GM18520 (cell line): ENCODE results near the gene GFPT2.

ENCODE experiments used
- ATAC-seq: cut with Tn5 transposase; IDR thresholded peaks from one replicate; pipeline ENCODE4 v1.9.1; 2021; ENCODE audit not compliant: unreplicated experiment

GFPT2 gene

GRCh38 chr5:180378438-180379344, 25.6 kb upstream of the GFPT2 start:
- ATAC-seq = no peak

- no peak for ATAC-seq
Measured at GRCh38 chr5:180377556-180378197, 24.5 kb upstream of the GFPT2 start.

GRCh38 chr5:180376511-180376910, 23.4 kb upstream of the GFPT2 start:
- ATAC-seq = no peak

GRCh38 chr5:180375955-180376354, 22.8 kb upstream of the GFPT2 start:
- no peak for ATAC-seq

GRCh38 chr5:180375291-180375690, 22.2 kb upstream of the GFPT2 start:
- no peak for ATAC-seq

GRCh38 chr5:180373870-180374269, 20.7 kb upstream of the GFPT2 start:
- no peak for ATAC-seq

- ATAC-seq = no peak
Measured at GRCh38 chr5:180373454-180373853, 20.3 kb upstream of the GFPT2 start.

- no peak for ATAC-seq
Measured at GRCh38 chr5:180371949-180372348, 18.8 kb upstream of the GFPT2 start.

GRCh38 chr5:180370861-180371641, 17.9 kb upstream of the GFPT2 start:
- ATAC-seq = no peak

- ATAC-seq = no peak
Measured at GRCh38 chr5:180367991-180368390, 14.9 kb upstream of the GFPT2 start.

- ATAC-seq = no peak
Measured at GRCh38 chr5:180367300-180367699, 14.2 kb upstream of the GFPT2 start.

- no peak for ATAC-seq
Measured at GRCh38 chr5:180366326-180366725, 13.2 kb upstream of the GFPT2 start.

- no peak for ATAC-seq
Measured at GRCh38 chr5:180365829-180366228, 12.7 kb upstream of the GFPT2 start.

- ATAC-seq = no peak
Measured at GRCh38 chr5:180364306-180364856, 11.2 kb upstream of the GFPT2 start.

- ATAC-seq = no peak
Measured at GRCh38 chr5:180360078-180360957, 7.2 kb upstream of the GFPT2 start.

GRCh38 chr5:180358694-180359093, 5.6 kb upstream of the GFPT2 start:
- ATAC-seq = no peak

GRCh38 chr5:180358179-180358578, 5.0 kb upstream of the GFPT2 start:
- no peak for ATAC-seq

GRCh38 chr5:180354966-180355365, 1.8 kb upstream of the GFPT2 start:
- no peak for ATAC-seq

GRCh38 chr5:180353980-180354452, 880 bp upstream of the GFPT2 start:
- no peak for ATAC-seq
